HCT116 (cell line): ENCODE measurements around the gene SPACDR. TPM values are rescaled to one million over a fixed set of nuclear protein-coding genes. Genes with fewer than 3 reads are reported as not detected.

Experiments used
- ATAC-seq: fragments of 200-7000 bp; cut with Tn5 transposase; 2 replicates; pipeline ENCODE4 v1.9.1; 2020; ENCODE audit warnings: mild to moderate bottlenecking, moderate library complexity
- BruUV-seq: library from RNA; stranded (reverse); fragments of 400-500 nt; replicated peaks from 2 replicates; lab custom pipeline; 2021; lab: Mats Ljungman, UMichigan
- CTCF ChIA-PET: fragments of 300-600 bp; sonication (Branson Sonifier 250); formaldehyde crosslinking; loops from one replicate; lab custom pipeline; 2021; ENCODE audit warnings: antibody characterized with exemption; lab: Charles Lee
- POLR2A ChIA-PET: fragments of 300-600, 350-600 bp; sonication (Branson Sonifier 250); formaldehyde crosslinking; loops from one replicate; lab custom pipeline; 2021; ENCODE audit warnings: antibody characterized with exemption; lab: Charles Lee
- RAD21 ChIA-PET, 2 experiments: fragments of 300-600 bp; sonication (Branson Sonifier 250); formaldehyde crosslinking; loops; one replicate each; lab custom pipeline; 2023; ENCODE audit warnings: low total read pairs in 2 of 2; ENCODE audit not compliant: uncharacterized antibody in 2 of 2, unreplicated experiment in 2 of 2, low non-redundant PET in 1 of 2; lab: Charles Lee
- DNase-seq: peaks from one replicate; pipeline ENCODE4 v3.0.0-alpha.2; 2010; ENCODE audit warnings: low read depth, low spot score
- H2AFZ ChIP-seq: fragments of 200-600 bp; shearing (Covaris generic), sonication (generic); 2 replicates; pipeline ENCODE4 v1.6.1; 2017; ENCODE audit warnings: low read depth, mixed run types, mixed read lengths, antibody characterized with exemption, low read length; ENCODE audit not compliant: poor library complexity, severe bottlenecking
- H3K27ac ChIP-seq: 2 replicates; pipeline ENCODE4 v1.5.1; 2012; ENCODE audit warnings: low read depth, low read length
- H3K27me3 ChIP-seq: fragments of 200-600 bp; sonication (generic); 2 replicates; pipeline ENCODE4 v1.6.1; 2016; ENCODE audit warnings: mixed run types, low read length, mixed read lengths; ENCODE audit not compliant: insufficient read depth
- H3K36me3 ChIP-seq, 2 experiments: fragments of 200-500 bp in 1 of 2; fragments of 200-600 bp in 1 of 2; sonication (Bioruptor generic) in 1 of 2; sonication (generic) in 1 of 2; 2 replicates each; pipeline versions ENCODE4 v1.5.1 to v1.6.1; 2014 to 2016; ENCODE audit warnings: low read length in 2 of 2, inconsistent platforms in 1 of 2, mixed read lengths in 1 of 2, mixed run types in 1 of 2; ENCODE audit not compliant: insufficient read depth in 2 of 2, control insufficient read depth in 1 of 2
- H3K4me1 ChIP-seq, 2 experiments: fragments of 200-600 bp in 1 of 2; sonication (generic) in 1 of 2; 2 replicates each; pipeline versions ENCODE4 v1.5.1 to v1.6.1; 2012 to 2017; ENCODE audit warnings: low read length in 2 of 2, inconsistent platforms in 1 of 2, mild to moderate bottlenecking in 1 of 2, mixed read lengths in 1 of 2, mixed run types in 1 of 2, moderate library complexity in 1 of 2; ENCODE audit not compliant: insufficient read depth in 2 of 2, control insufficient read depth in 1 of 2
- H3K4me2 ChIP-seq: fragments of 200-600 bp; sonication (generic); 2 replicates; pipeline ENCODE4 v1.6.1; 2017; ENCODE audit warnings: mixed run types, low read length, mixed read lengths
- H3K4me3 ChIP-seq, 2 experiments: fragments of 200-600 bp in 1 of 2; sonication (generic) in 1 of 2; replicated peaks in 1 of 2; 2 replicates each; pipeline ENCODE4 v1.5.1; 2011 to 2016; ENCODE audit warnings: low read length in 2 of 2, control low read depth in 1 of 2, low read depth in 1 of 2, mild to moderate bottlenecking in 1 of 2, mixed read lengths in 1 of 2, mixed run types in 1 of 2
- H3K79me2 ChIP-seq: fragments of 200-600 bp; sonication (generic); 2 replicates; pipeline ENCODE4 v1.6.1; 2017; ENCODE audit warnings: mild to moderate bottlenecking, mixed run types, low read length, moderate library complexity, mixed read lengths; ENCODE audit not compliant: insufficient read depth
- H3K9ac ChIP-seq: fragments of 200-600 bp; sonication (generic); 2 replicates; pipeline ENCODE4 v1.6.1; 2016; ENCODE audit warnings: low read length, mixed read lengths
- H3K9me2 ChIP-seq: fragments of 200-600 bp; sonication (generic), shearing (Covaris generic); 2 replicates; pipeline ENCODE4 v1.6.1; 2017; ENCODE audit warnings: mixed run types, mild to moderate bottlenecking, moderate library complexity; ENCODE audit not compliant: insufficient read depth
- H3K9me3 ChIP-seq, 2 experiments: fragments of 200-500 bp in 1 of 2; fragments of 200-600 bp in 1 of 2; sonication (Bioruptor generic) in 1 of 2; sonication (generic) in 1 of 2; 2 replicates each; pipeline ENCODE4 v1.6.1; 2014 to 2017; ENCODE audit warnings: low read length in 2 of 2, mixed read lengths in 2 of 2, inconsistent platforms in 1 of 2, low read depth in 1 of 2, mild to moderate bottlenecking in 1 of 2, mixed run types in 1 of 2, moderate library complexity in 1 of 2; ENCODE audit not compliant: control insufficient read depth in 1 of 2, insufficient read depth in 1 of 2
- H4K20me1 ChIP-seq: fragments of 200-600 bp; sonication (generic), shearing (Covaris generic); 2 replicates; pipeline ENCODE4 v1.6.1; 2017; ENCODE audit warnings: mixed run types, mild to moderate bottlenecking, moderate library complexity; ENCODE audit not compliant: insufficient read depth
- CEBPB ChIP-seq: IDR thresholded peaks from 2 replicates; pipeline ENCODE4 v1.6.1; 2012; ENCODE audit warnings: low read depth
- EZH2 ChIP-seq: fragments of 200-600 bp; sonication (generic); IDR thresholded peaks from 2 replicates; pipeline ENCODE4 v1.6.1; 2017; ENCODE audit warnings: antibody characterized with exemption, mixed run types
- EZH2phosphoT487 ChIP-seq: fragments of 200-600 bp; IDR thresholded peaks from 2 replicates; pipeline ENCODE4 v1.6.1; 2018; ENCODE audit warnings: antibody characterized with exemption, borderline replicate concordance
- JUND ChIP-seq: IDR thresholded peaks from 2 replicates; pipeline ENCODE4 v1.6.1; 2012
- POLR2A ChIP-seq: IDR thresholded peaks from 2 replicates; pipeline ENCODE4 v1.7.0; 2011; ENCODE audit warnings: borderline replicate concordance; ENCODE audit not compliant: insufficient read depth, insufficient read length; ENCODE audit errors: extremely low read depth
- TCF7L2 ChIP-seq: IDR thresholded peaks from 2 replicates; pipeline ENCODE4 v1.7.0; 2011; ENCODE audit warnings: borderline replicate concordance, inconsistent platforms; ENCODE audit not compliant: insufficient read depth, insufficient read length; ENCODE audit errors: extremely low read depth
- YY1 ChIP-seq: IDR thresholded peaks from 2 replicates; pipeline ENCODE4 v1.6.1; 2011; ENCODE audit warnings: low read length, low read depth, moderate library complexity, mild to moderate bottlenecking; ENCODE audit not compliant: insufficient replicate concordance; ENCODE audit errors: extremely low read depth
- intact Hi-C: fragments of 100-400 bp; cut with micrococcal nuclease; formaldehyde crosslinking; loops from 2 replicates; pipeline ENCODE4 v1.10.0; 2022
- total RNA-seq: library from RNA; stranded (reverse); gene quantifications from one replicate; pipeline ENCODE4 v1.2.1, GENCODE V29; 2021; ENCODE audit not compliant: unreplicated experiment
- TF ChIP-seq, protein P1 (sequence below): IDR thresholded peaks from 2 replicates; pipeline ENCODE4 v1.6.1; 2011; ENCODE audit warnings: mild to moderate bottlenecking, low read length, moderate library complexity; ENCODE audit not compliant: insufficient replicate concordance; ENCODE audit errors: extremely low read depth

Gene SPACDR
- total RNA-seq, 1 experiment from 2014 or later, result 1.7 TPM

DNA sequence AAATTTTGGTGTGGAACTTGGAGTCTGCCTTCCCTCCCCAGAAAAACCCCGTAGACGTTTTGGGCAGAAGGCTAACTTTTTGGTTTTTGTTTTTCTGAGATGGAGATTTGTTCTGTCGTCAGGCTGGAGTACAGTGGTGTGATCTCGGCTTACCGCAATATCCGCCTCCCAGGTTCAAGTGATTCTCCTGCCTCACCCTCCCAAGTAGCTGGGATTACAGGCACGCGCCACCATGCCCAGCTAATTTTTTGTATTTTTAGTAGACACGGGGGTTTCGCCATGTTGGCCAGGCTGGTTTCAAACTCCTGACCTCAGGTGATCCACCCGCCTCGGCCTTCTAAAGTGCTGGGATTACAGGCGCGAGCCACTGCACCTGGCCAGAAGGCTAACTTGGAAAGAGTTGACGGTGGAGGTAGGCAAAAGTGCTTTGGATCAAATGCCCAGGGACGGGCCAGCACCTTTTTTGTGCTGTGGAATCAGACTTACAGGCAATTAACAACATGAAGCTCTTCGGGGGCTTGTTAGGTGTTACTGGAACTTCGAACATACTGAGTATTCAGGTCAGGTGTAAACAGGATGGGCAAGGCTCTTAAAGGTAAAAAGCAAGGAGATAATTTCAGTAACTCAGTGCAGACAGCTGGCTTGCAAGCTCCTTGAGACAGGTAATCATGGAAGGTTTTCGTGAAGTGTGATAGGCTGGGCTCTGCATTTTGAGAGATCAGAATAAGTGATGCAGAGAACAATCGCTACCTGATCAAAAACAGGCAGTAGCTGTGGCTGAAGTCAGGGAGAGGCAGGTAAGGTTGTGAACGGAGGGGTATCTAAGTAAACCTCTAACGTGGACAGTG lies 29.5 kb downstream of the SPACDR start (continued):
- no peak for TF ChIP-seq CEBPB
- TF ChIP-seq EZH2, result no peak
- no peak for TF ChIP-seq JUND

GRCh38 chr7:100433592-100434296 lies 30.3 kb downstream of the SPACDR start:
- H3K4me3 ChIP-seq, result no peak overlapping the region

More at GRCh38 chr7:100433592-100434296, 30.3 kb downstream of the SPACDR start:
- Histone ChIP-seq H3K9me3 (no peaks in the 10 kb centered on the region), H3K79me2 (peaks cover 62% of the 10 kb centered on the region), H4K20me1 (no peaks in the 10 kb centered on the region), H2AFZ (no peak overlapping the region), H3K27ac (peak overlapping the region; percentile 99), H3K9me2 (no peaks in the 10 kb centered on the region), H3K27me3 (no peaks in the 10 kb centered on the region), H3K9ac (no peak overlapping the region), H3K4me1 (peaks cover 2 to 62% of the 10 kb centered on the region in 2 experiments), H3K4me2 (0 out of 2 replicates have a peak overlapping the region, but pooled peaks have one; percentile 18), H3K36me3 (peaks cover 5 to 39% of the 10 kb centered on the region in 2 experiments; a peak in 2 of 4 replicates)
- DNase-seq (no peak), ATAC-seq (no peak)
- ChIA-PET RAD21 (no interaction called here), POLR2A (no interaction called here), CTCF (no interaction called here)
- no TSS peak for BruUV-seq
- intact Hi-C loops, result no loop called here
- TF ChIP-seq EZH2phosphoT487 (no peak), TCF7L2 (no peak), EZH2 (no peak), YY1 (no peak), POLR2A (no peak)
- TF ChIP-seq, protein P1, sequence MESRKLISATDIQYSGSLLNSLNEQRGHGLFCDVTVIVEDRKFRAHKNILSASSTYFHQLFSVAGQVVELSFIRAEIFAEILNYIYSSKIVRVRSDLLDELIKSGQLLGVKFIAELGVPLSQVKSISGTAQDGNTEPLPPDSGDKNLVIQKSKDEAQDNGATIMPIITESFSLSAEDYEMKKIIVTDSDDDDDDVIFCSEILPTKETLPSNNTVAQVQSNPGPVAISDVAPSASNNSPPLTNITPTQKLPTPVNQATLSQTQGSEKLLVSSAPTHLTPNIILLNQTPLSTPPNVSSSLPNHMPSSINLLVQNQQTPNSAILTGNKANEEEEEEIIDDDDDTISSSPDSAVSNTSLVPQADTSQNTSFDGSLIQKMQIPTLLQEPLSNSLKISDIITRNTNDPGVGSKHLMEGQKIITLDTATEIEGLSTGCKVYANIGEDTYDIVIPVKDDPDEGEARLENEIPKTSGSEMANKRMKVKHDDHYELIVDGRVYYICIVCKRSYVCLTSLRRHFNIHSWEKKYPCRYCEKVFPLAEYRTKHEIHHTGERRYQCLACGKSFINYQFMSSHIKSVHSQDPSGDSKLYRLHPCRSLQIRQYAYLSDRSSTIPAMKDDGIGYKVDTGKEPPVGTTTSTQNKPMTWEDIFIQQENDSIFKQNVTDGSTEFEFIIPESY, result no peak
